GM06990 (cell line): ENCODE data around the gene ALG9.

Experiments used
- DNase-seq: peaks from one replicate; pipeline ENCODE4 v3.0.0-alpha.2; 2011; ENCODE audit not compliant: insufficient read length; ENCODE audit errors: extremely low read depth
- H3K27me3 ChIP-seq: replicated peaks from 2 replicates; pipeline ENCODE4 v1.6.0; 2011; ENCODE audit warnings: low read length; ENCODE audit not compliant: control insufficient read depth, insufficient read depth
- H3K36me3 ChIP-seq: 2 replicates; pipeline ENCODE4 v1.5.1; 2011; ENCODE audit warnings: low read length; ENCODE audit not compliant: control insufficient read depth, insufficient read depth
- H3K4me3 ChIP-seq: replicated peaks from 2 replicates; pipeline ENCODE4 v1.5.1; 2011; ENCODE audit warnings: low read depth, mild to moderate bottlenecking, control low read depth, low read length
- TF ChIP-seq, protein P1 (sequence below): IDR thresholded peaks from 2 replicates; pipeline ENCODE4 v1.5.1; 2011; ENCODE audit warnings: low read length, control low read depth, mild to moderate bottlenecking, inconsistent platforms; ENCODE audit not compliant: insufficient read depth, poor library complexity, severe bottlenecking

ALG9 gene

DNA sequence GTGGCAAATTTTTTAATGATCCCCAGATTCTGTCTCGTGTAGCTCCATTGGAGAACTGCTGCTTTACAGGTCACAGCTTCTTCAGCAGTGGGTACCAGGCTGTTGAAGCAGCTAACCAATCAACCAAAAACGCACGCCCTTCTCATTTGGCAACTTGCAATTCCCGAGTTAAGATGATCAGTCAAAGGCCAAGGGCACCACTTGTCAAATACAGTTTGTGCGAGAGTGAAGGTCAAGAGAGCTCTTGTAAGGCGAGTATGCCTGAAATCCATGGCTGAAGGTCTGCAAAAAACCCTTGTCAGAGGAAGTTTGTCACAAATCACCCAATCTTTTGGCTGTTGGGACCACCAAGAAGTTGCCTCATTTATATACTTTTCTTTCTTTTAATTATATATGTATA lies 92.3 kb downstream of the ALG9 start:
- no peaks in the 10 kb centered on the region for H3K36me3 ChIP-seq
- no peak for DNase-seq
- H3K27me3 ChIP-seq: no peaks in the 10 kb centered on the region
- TF ChIP-seq, protein P1, sequence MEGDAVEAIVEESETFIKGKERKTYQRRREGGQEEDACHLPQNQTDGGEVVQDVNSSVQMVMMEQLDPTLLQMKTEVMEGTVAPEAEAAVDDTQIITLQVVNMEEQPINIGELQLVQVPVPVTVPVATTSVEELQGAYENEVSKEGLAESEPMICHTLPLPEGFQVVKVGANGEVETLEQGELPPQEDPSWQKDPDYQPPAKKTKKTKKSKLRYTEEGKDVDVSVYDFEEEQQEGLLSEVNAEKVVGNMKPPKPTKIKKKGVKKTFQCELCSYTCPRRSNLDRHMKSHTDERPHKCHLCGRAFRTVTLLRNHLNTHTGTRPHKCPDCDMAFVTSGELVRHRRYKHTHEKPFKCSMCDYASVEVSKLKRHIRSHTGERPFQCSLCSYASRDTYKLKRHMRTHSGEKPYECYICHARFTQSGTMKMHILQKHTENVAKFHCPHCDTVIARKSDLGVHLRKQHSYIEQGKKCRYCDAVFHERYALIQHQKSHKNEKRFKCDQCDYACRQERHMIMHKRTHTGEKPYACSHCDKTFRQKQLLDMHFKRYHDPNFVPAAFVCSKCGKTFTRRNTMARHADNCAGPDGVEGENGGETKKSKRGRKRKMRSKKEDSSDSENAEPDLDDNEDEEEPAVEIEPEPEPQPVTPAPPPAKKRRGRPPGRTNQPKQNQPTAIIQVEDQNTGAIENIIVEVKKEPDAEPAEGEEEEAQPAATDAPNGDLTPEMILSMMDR: no peak
- no peak overlapping the region for H3K4me3 ChIP-seq

DNA sequence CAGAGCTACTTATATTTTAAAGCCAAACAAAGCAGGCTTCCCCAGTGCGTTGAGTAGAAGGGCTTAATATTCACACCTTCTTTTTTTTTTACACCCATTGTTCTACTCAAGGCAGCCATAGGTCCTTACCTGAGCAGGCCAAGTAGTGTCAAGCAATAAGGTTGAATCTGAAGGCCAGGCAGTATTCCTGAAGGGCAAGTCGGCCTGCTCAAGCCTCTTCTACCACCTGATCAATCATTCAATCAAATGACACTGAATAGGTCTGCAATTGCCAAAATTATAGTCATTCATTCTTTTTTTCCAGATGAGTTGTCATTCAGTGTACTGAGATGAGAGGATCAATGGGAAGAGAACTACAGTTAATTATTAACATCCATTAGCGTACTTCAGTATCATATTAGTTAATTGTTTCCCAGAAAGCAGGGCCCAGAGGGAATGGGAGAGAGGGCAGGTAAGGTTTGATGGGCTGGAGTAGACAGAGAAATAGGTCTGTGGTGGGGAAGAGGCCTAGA lies 93.3 kb downstream of the ALG9 start:
- no peaks in the 10 kb centered on the region for H3K27me3 ChIP-seq
- no peak overlapping the region for H3K4me3 ChIP-seq
- TF ChIP-seq, protein P1: no peak
- no peak for DNase-seq
- no peaks in the 10 kb centered on the region for H3K36me3 ChIP-seq

DNA sequence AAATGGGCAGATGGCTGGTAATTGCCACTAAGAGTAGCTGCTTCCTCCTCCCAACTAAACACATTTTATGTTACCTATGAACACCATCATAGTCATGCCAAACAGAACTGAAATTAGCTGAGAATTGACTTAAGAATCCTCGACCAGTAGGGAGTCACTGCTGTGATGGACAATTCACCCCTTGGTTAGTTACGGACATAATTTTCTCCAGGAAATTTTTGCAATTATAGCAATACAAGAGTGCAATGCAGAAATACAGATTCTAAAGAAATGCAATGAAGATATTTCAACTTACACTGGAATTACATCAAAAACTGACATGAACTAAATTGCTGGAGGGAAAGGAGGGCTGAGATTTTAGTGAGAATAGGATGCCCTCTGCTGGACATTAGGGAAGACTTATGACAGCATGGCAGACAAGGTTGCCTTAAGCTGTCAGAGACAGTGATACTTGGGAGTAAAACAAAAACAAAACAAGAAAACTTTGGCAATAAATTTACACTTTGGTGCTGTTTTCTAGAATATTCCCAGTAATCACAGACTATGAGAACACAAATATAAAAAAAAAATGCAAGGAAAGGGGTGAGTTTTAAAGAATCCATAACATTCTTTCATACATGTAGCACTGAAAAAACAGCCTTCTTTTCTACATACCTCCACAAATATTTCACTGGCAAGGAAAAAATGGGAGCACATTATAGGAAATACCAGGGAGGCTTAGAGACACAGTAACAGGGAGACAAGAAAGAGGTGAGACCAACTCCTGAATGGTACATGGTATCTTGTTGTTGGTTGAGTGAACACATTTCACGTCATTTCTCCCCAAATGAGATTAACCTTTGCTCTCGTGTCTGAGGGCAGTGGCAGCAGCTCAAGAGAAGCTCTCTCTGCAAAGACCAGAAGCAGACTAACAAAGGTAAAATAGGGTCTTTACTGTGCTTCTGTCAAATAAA lies 94.0 kb downstream of the ALG9 start:
- TF ChIP-seq, protein P1: peak; percentile 62

DNA sequence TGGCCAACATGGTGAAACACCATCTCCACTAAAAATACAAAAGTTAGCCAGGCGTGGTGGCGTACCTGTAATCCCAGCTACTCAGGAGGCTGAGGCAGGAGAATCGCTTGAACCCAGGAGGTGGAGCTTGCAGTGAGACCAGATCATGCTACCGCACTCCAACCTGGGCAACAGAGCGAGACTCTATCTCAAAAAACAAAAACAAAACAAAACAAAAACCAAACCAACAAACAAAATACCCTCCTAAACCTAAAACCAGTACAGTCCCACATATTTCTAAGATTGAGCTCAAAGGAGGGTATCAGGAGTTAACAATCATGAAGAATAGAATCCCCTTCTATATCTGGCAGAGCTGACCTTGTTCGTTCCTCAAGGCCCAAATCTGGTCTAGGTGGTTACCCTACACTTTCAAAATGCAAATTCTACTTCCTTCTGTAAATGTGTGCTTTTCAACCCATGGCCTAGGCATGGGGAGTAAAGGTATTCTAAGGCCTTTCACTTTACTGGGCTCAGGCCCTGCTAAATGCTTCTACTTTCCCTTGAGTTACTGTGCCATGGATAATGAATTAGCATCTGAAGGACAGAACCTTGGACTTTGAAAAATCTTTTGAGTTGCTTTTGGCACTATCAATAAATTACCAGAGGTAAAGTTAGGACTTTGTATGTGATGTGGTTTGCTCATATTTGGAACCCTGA lies 94.8 kb downstream of the ALG9 start:
- peak; percentile 47 for DNase-seq
- no peaks in the 10 kb centered on the region for H3K36me3 ChIP-seq
- no peaks in the 10 kb centered on the region for H3K27me3 ChIP-seq
- TF ChIP-seq, protein P1: no peak
- no peak overlapping the region for H3K4me3 ChIP-seq

More for the DNA sequence above, 94.0 kb downstream of the ALG9 start:
- Histone ChIP-seq H3K36me3 (no peaks in the 10 kb centered on the region), H3K27me3 (no peaks in the 10 kb centered on the region), H3K4me3 (no peak overlapping the region)
- DNase-seq: peak; percentile 50

DNA sequence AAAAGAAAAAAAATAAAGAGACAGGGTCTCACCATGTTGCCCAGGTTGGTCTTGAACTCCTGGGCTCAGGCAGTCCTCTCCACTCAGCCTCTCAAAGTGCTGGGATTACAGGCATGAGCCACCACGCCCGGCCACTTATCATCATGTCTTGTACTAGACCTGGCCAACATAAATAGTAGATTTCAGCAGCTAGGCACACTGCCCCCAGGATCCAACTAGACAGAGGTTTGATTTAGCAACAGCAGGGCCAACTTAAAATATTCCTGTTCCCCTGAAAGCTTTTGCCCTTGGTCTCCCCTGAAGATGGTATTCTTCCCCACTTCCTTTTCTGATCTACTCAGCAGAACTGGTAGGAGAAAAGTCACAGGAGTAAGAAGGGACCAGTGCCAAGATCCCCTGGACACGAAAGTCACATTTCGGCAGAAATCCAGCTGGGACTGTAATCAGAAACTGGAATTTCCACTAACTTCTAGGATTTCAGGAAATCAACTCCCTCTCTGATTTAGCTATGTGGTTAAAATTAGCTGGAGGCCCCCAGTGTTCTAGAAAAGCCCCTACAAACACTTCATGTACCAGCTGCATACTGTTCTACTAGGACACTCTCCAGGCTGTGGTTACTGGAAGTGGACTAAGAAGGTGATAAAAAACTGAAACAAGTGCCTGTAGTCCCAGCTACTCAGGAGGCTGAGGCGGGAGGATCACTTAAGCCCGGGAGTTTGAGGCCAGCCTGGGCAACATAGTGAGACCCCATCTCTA lies 96.2 kb downstream of the ALG9 start:
- DNase-seq: no peak
- Histone ChIP-seq H3K27me3 (no peaks in the 10 kb centered on the region), H3K36me3 (no peaks in the 10 kb centered on the region), H3K4me3 (no peak overlapping the region)
- TF ChIP-seq, protein P1: no peak
